Effector memory CD4-positive, alpha-beta T cell (primary cell): Measurements from ENCODE around the gene OXCT1.

Source experiments
- DNase-seq, 3 donors: peaks; one replicate each; pipeline ENCODE4 v3.0.0-alpha.2; 2020
- H3K27ac ChIP-seq: 2 replicates; pipeline ENCODE4 v1.7.0; 2013; ENCODE audit warnings: mild to moderate bottlenecking, low read length, moderate library complexity; ENCODE audit not compliant: insufficient read depth, poor library complexity, severe bottlenecking
- H3K27me3 ChIP-seq: replicated peaks from 2 replicates; pipeline ENCODE4 v1.7.0; 2013; ENCODE audit warnings: mild to moderate bottlenecking, low read length; ENCODE audit not compliant: insufficient read depth, control insufficient read depth, poor library complexity, severe bottlenecking
- H3K36me3 ChIP-seq: 2 replicates; pipeline ENCODE4 v1.7.0; 2013; ENCODE audit warnings: mild to moderate bottlenecking, low read length, moderate library complexity; ENCODE audit not compliant: control insufficient read depth, insufficient read depth
- H3K4me1 ChIP-seq: 2 replicates; pipeline ENCODE4 v1.7.0; 2013; ENCODE audit warnings: low read length, mild to moderate bottlenecking; ENCODE audit not compliant: control insufficient read depth, insufficient read depth, poor library complexity, severe bottlenecking
- H3K4me3 ChIP-seq: 2 replicates; pipeline ENCODE4 v1.7.0; 2013; ENCODE audit warnings: low read length, low read depth, mild to moderate bottlenecking; ENCODE audit not compliant: insufficient read depth, poor library complexity, severe bottlenecking
- H3K9me3 ChIP-seq: 2 replicates; pipeline ENCODE4 v1.7.0; 2013; ENCODE audit warnings: mild to moderate bottlenecking, low read length, moderate library complexity; ENCODE audit not compliant: control insufficient read depth

Gene OXCT1

GRCh38 chr5:41891066-41891707, 21.0 kb upstream of the OXCT1 start:
- Histone ChIP-seq H3K27ac (no peak overlapping the region), H3K36me3 (no peaks in the 10 kb centered on the region), H3K4me3 (no peak overlapping the region), H3K4me1 (no peaks in the 10 kb centered on the region), H3K9me3 (no peaks in the 10 kb centered on the region), H3K27me3 (no peaks in the 10 kb centered on the region)
- no peak for DNase-seq

GRCh38 chr5:41885286-41885685, 15.1 kb upstream of the OXCT1 start:
- no peak for DNase-seq
- no peaks in the 10 kb centered on the region for H3K4me1 ChIP-seq
- no peak overlapping the region for H3K4me3 ChIP-seq
- H3K36me3 ChIP-seq = no peaks in the 10 kb centered on the region
- no peak overlapping the region for H3K27ac ChIP-seq
- no peaks in the 10 kb centered on the region for H3K9me3 ChIP-seq
- no peaks in the 10 kb centered on the region for H3K27me3 ChIP-seq

- no peaks in the 10 kb centered on the region for H3K27me3 ChIP-seq
- no peaks in the 10 kb centered on the region for H3K4me1 ChIP-seq
- no peak for DNase-seq
- no peak overlapping the region for H3K4me3 ChIP-seq
- no peaks in the 10 kb centered on the region for H3K36me3 ChIP-seq
- H3K9me3 ChIP-seq = no peaks in the 10 kb centered on the region
- H3K27ac ChIP-seq = no peak overlapping the region
Measured at GRCh38 chr5:41883936-41884335, 13.7 kb upstream of the OXCT1 start.

GRCh38 chr5:41883243-41883642, 13.0 kb upstream of the OXCT1 start:
- Histone ChIP-seq H3K27me3 (no peaks in the 10 kb centered on the region), H3K4me1 (no peaks in the 10 kb centered on the region), H3K27ac (no peak overlapping the region), H3K4me3 (no peak overlapping the region), H3K9me3 (no peaks in the 10 kb centered on the region), H3K36me3 (no peaks in the 10 kb centered on the region)
- DNase-seq = no peak

GRCh38 chr5:41882765-41883164, 12.5 kb upstream of the OXCT1 start:
- DNase-seq = no peak
- H3K27ac ChIP-seq = no peak overlapping the region
- H3K4me3 ChIP-seq = no peak overlapping the region
- no peaks in the 10 kb centered on the region for H3K27me3 ChIP-seq
- H3K36me3 ChIP-seq = no peaks in the 10 kb centered on the region
- no peaks in the 10 kb centered on the region for H3K4me1 ChIP-seq
- H3K9me3 ChIP-seq = no peaks in the 10 kb centered on the region

- no peak overlapping the region for H3K4me3 ChIP-seq
- H3K36me3 ChIP-seq = no peaks in the 10 kb centered on the region
- H3K27ac ChIP-seq = no peak overlapping the region
- H3K27me3 ChIP-seq = no peaks in the 10 kb centered on the region
- no peak for DNase-seq
- no peaks in the 10 kb centered on the region for H3K4me1 ChIP-seq
- H3K9me3 ChIP-seq = no peaks in the 10 kb centered on the region
Measured at GRCh38 chr5:41878643-41879478, 8.6 kb upstream of the OXCT1 start.

GRCh38 chr5:41878173-41878572, 7.9 kb upstream of the OXCT1 start:
- Histone ChIP-seq H3K4me3 (no peak overlapping the region), H3K27me3 (no peaks in the 10 kb centered on the region), H3K9me3 (no peaks in the 10 kb centered on the region), H3K27ac (no peak overlapping the region), H3K4me1 (no peaks in the 10 kb centered on the region), H3K36me3 (no peaks in the 10 kb centered on the region)
- DNase-seq = no peak

- H3K36me3 ChIP-seq = no peaks in the 10 kb centered on the region
- no peaks in the 10 kb centered on the region for H3K4me1 ChIP-seq
- no peak overlapping the region for H3K4me3 ChIP-seq
- no peaks in the 10 kb centered on the region for H3K9me3 ChIP-seq
- H3K27me3 ChIP-seq = no peaks in the 10 kb centered on the region
- no peak overlapping the region for H3K27ac ChIP-seq
- no peak for DNase-seq
Measured at GRCh38 chr5:41877408-41877807, 7.2 kb upstream of the OXCT1 start.

GRCh38 chr5:41876678-41877077, 6.5 kb upstream of the OXCT1 start:
- H3K27ac ChIP-seq = no peak overlapping the region
- H3K4me3 ChIP-seq = no peak overlapping the region
- H3K27me3 ChIP-seq = no peaks in the 10 kb centered on the region
- no peaks in the 10 kb centered on the region for H3K4me1 ChIP-seq
- no peak for DNase-seq
- H3K9me3 ChIP-seq = no peaks in the 10 kb centered on the region
- H3K36me3 ChIP-seq = no peaks in the 10 kb centered on the region

- H3K4me1 ChIP-seq = peaks cover 7% of the 10 kb centered on the region
- H3K27me3 ChIP-seq = no peaks in the 10 kb centered on the region
- H3K36me3 ChIP-seq = no peaks in the 10 kb centered on the region
- no peaks in the 10 kb centered on the region for H3K9me3 ChIP-seq
- no peak overlapping the region for H3K27ac ChIP-seq
- DNase-seq = no peak
- no peak overlapping the region for H3K4me3 ChIP-seq
Measured at GRCh38 chr5:41875121-41875520, 4.9 kb upstream of the OXCT1 start.
